PC-9 (cell line): ENCODE measurements around the gene MYO19. TPM values are rescaled to one million over a fixed set of nuclear protein-coding genes. Genes with fewer than 3 reads are reported as not detected.
A peak's percentile ranks its signal among the peaks of the same experiment; 100 is the strongest.
"Not testable (repeated sequence)": the region's sequence is repeated elsewhere in the genome, so short reads cannot be mapped to it uniquely, and the experiment has no call there.

Experiments
- BruUV-seq: library from RNA; stranded (reverse); fragments of 400-500 nt; replicated peaks from 2 replicates; lab custom pipeline; 2021; lab: Mats Ljungman, UMichigan
- CTCF ChIA-PET: fragments of 300-600 bp; sonication (Branson Sonifier 250); formaldehyde crosslinking; loops from one replicate; lab custom pipeline; 2022; ENCODE audit warnings: antibody characterized with exemption; lab: Charles Lee
- POLR2A ChIA-PET: fragments of 300-600 bp; sonication (Branson Sonifier 250); formaldehyde crosslinking; loops from one replicate; lab custom pipeline; 2022; ENCODE audit warnings: antibody characterized with exemption; ENCODE audit not compliant: unreplicated experiment; lab: Charles Lee
- DNase-seq, 2 experiments: peaks; one replicate each; pipeline versions ENCODE4 v3.0.0 to v3.0.0-alpha.2; 2015 to 2022; ENCODE audit warnings: mixed read lengths in 1 of 2
- H2AFZ ChIP-seq: fragments of 200-600 bp; sonication (generic); 2 replicates; pipeline ENCODE4 v1.8.1; 2017; ENCODE audit warnings: antibody characterized with exemption
- H3F3A ChIP-seq: fragments of 200-600 bp; sonication (generic); 2 replicates; pipeline ENCODE4 v1.8.1; 2017; ENCODE audit warnings: antibody characterized with exemption, mild to moderate bottlenecking, low read depth; ENCODE audit not compliant: insufficient read depth
- H3K27ac ChIP-seq: fragments of 200-600 bp; sonication (generic); 2 replicates; pipeline ENCODE4 v1.6.1; 2016; ENCODE audit warnings: mixed run types
- H3K27me3 ChIP-seq: fragments of 200-600 bp; sonication (generic); 2 replicates; pipeline ENCODE4 v1.6.1; 2016; ENCODE audit warnings: low read depth, mixed run types; ENCODE audit not compliant: insufficient read depth
- H3K36me3 ChIP-seq: fragments of 200-600 bp; sonication (generic); 2 replicates; pipeline ENCODE4 v1.6.1; 2016; ENCODE audit warnings: low read depth, mixed run types
- H3K4me1 ChIP-seq: fragments of 200-600 bp; sonication (generic); replicated peaks from 2 replicates; pipeline ENCODE4 v1.6.1; 2016; ENCODE audit warnings: mixed run types; ENCODE audit not compliant: insufficient read depth
- H3K4me2 ChIP-seq: fragments of 200-600 bp; sonication (generic); 2 replicates; pipeline ENCODE4 v1.6.1; 2017; ENCODE audit warnings: mixed run types
- H3K4me3 ChIP-seq: fragments of 200-600 bp; sonication (generic); 2 replicates; pipeline ENCODE4 v1.6.1; 2016; ENCODE audit warnings: mixed run types
- H3K79me2 ChIP-seq: fragments of 200-600 bp; sonication (generic); 2 replicates; pipeline ENCODE4 v1.6.1; 2017; ENCODE audit warnings: low read depth, mixed run types
- H3K9me2 ChIP-seq: fragments of 200-600 bp; sonication (generic); 2 replicates; pipeline ENCODE4 v1.8.1; 2017; ENCODE audit warnings: mild to moderate bottlenecking; ENCODE audit not compliant: insufficient read depth
- H3K9me3 ChIP-seq: fragments of 200-600 bp; sonication (generic); 2 replicates; pipeline ENCODE4 v1.8.1; 2016; ENCODE audit warnings: low read depth; ENCODE audit not compliant: insufficient read depth
- H4K20me1 ChIP-seq: fragments of 200-600 bp; sonication (generic); 2 replicates; pipeline ENCODE4 v1.8.1; 2017; ENCODE audit not compliant: insufficient read depth
- EZH2 ChIP-seq: fragments of 200-600 bp; sonication (generic); IDR thresholded peaks from 2 replicates; pipeline ENCODE4 v1.8.0; 2017; ENCODE audit warnings: antibody characterized with exemption, low read depth
- intact Hi-C: fragments of 100-400 bp; cut with micrococcal nuclease; formaldehyde crosslinking; loops from one replicate; pipeline ENCODE4 v1.10.0; 2022; ENCODE audit not compliant: unreplicated experiment
- total RNA-seq: library from RNA; stranded (reverse); gene quantifications from 2 replicates; pipeline ENCODE4 v1.2.3, GENCODE V29; 2021
- TF ChIP-seq, protein P1 (sequence below): fragments of 200-600 bp; sonication (generic); conservative IDR thresholded peaks from 2 replicates; pipeline ENCODE4 v1.6.1; 2017; ENCODE audit warnings: mixed run types, antibody characterized with exemption, mild to moderate bottlenecking, moderate library complexity

The MYO19 gene
- total RNA-seq, 1 experiment from 2014 or later, result 110 TPM

- ChIA-PET POLR2A (interaction anchor here (0.6 to 0.7 kb wide), 3 partner anchors 116 to 1016 kb away, joined by 3 to 4 read pairs (median 3); no protein-coding TSS in a partner anchor), CTCF (no interaction called here)
- Histone ChIP-seq H3K27me3 (peaks cover 12% of the 10 kb centered on the region; the same call in 1 of the 2 replicates), H3K4me1 (peaks cover 6% of the 10 kb centered on the region; the same call in 1 of the 2 replicates), H3K79me2 (peaks cover 34% of the 10 kb centered on the region), H3K27ac (no peak overlapping the region), H4K20me1 (peaks cover 8% of the 10 kb centered on the region), H3K4me3 (peak overlapping the region; percentile 69; the same call in 1 of the 2 replicates), H3K4me2 (peak overlapping the region; percentile 83), H3K36me3 (peaks cover 4% of the 10 kb centered on the region; the same call in 1 of the 2 replicates), H3F3A (no peaks in the 10 kb centered on the region), H3K9me2 (no peaks in the 10 kb centered on the region), H3K9me3 (no peaks in the 10 kb centered on the region), H2AFZ (peak overlapping the region; percentile 95)
- TF ChIP-seq EZH2, result no peak
- TF ChIP-seq, protein P1, sequence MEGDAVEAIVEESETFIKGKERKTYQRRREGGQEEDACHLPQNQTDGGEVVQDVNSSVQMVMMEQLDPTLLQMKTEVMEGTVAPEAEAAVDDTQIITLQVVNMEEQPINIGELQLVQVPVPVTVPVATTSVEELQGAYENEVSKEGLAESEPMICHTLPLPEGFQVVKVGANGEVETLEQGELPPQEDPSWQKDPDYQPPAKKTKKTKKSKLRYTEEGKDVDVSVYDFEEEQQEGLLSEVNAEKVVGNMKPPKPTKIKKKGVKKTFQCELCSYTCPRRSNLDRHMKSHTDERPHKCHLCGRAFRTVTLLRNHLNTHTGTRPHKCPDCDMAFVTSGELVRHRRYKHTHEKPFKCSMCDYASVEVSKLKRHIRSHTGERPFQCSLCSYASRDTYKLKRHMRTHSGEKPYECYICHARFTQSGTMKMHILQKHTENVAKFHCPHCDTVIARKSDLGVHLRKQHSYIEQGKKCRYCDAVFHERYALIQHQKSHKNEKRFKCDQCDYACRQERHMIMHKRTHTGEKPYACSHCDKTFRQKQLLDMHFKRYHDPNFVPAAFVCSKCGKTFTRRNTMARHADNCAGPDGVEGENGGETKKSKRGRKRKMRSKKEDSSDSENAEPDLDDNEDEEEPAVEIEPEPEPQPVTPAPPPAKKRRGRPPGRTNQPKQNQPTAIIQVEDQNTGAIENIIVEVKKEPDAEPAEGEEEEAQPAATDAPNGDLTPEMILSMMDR, result no peak
- no peak for DNase-seq
- BruUV-seq, result TSS peak; percentile 39
- intact Hi-C loops, result loop anchor here (2.0 kb wide), 1 partner anchor 49 kb away; the partner anchor contains the start of genes MYO19 and PIGW
Observed at GRCh38 chr17:36485805-36486203, 48.9 kb downstream of the MYO19 start.

- intact Hi-C loops, result no loop called here
- peaks cover 14% of the 10 kb centered on the region; the same call in 1 of the 2 replicates for H3K27me3 ChIP-seq
- no peaks in the 10 kb centered on the region for H3K9me3 ChIP-seq
- no peak overlapping the region for H2AFZ ChIP-seq
- H4K20me1 ChIP-seq, result peaks cover 4% of the 10 kb centered on the region; the same call in 1 of the 2 replicates
- peaks cover 27% of the 10 kb centered on the region for H3K79me2 ChIP-seq
- H3K36me3 ChIP-seq, result no peaks in the 10 kb centered on the region
- TF ChIP-seq EZH2, result no peak
- TF ChIP-seq, protein P1, result no peak
- no peak overlapping the region for H3K27ac ChIP-seq
- POLR2A ChIA-PET, result no interaction called here
- no peaks in the 10 kb centered on the region for H3K9me2 ChIP-seq
- H3K4me3 ChIP-seq, result no peak overlapping the region
- H3F3A ChIP-seq, result no peaks in the 10 kb centered on the region
- H3K4me2 ChIP-seq, result no peak overlapping the region
- CTCF ChIA-PET, result no interaction called here
- no TSS peak for BruUV-seq
- H3K4me1 ChIP-seq, result peaks cover 6% of the 10 kb centered on the region; the same call in 1 of the 2 replicates
- DNase-seq, result no peak
Observed at GRCh38 chr17:36485027-36485426, 49.6 kb downstream of the MYO19 start.

- H2AFZ ChIP-seq, H3K9me3 ChIP-seq, POLR2A ChIA-PET, H3K4me3 ChIP-seq, DNase-seq, H3K27ac ChIP-seq, H3K9me2 ChIP-seq, H4K20me1 ChIP-seq, BruUV-seq, CTCF ChIA-PET, H3F3A ChIP-seq, H3K4me2 ChIP-seq, H3K36me3 ChIP-seq, H3K4me1 ChIP-seq, intact Hi-C loops: not testable (repeated sequence)
- peaks cover 22% of the 10 kb centered on the region for H3K79me2 ChIP-seq
- H3K27me3 ChIP-seq, result peaks cover 24% of the 10 kb centered on the region
Observed at GRCh38 chr17:36484021-36484420, 50.6 kb downstream of the MYO19 start.
